GM19328 (cell line): Measurements from ENCODE around the gene FAM98A.

Experiments
- ATAC-seq: cut with Tn5 transposase; IDR thresholded peaks from one replicate; pipeline ENCODE4 v1.9.1; 2021; ENCODE audit warnings: mild to moderate bottlenecking, moderate library complexity; ENCODE audit not compliant: unreplicated experiment

Gene FAM98A

DNA sequence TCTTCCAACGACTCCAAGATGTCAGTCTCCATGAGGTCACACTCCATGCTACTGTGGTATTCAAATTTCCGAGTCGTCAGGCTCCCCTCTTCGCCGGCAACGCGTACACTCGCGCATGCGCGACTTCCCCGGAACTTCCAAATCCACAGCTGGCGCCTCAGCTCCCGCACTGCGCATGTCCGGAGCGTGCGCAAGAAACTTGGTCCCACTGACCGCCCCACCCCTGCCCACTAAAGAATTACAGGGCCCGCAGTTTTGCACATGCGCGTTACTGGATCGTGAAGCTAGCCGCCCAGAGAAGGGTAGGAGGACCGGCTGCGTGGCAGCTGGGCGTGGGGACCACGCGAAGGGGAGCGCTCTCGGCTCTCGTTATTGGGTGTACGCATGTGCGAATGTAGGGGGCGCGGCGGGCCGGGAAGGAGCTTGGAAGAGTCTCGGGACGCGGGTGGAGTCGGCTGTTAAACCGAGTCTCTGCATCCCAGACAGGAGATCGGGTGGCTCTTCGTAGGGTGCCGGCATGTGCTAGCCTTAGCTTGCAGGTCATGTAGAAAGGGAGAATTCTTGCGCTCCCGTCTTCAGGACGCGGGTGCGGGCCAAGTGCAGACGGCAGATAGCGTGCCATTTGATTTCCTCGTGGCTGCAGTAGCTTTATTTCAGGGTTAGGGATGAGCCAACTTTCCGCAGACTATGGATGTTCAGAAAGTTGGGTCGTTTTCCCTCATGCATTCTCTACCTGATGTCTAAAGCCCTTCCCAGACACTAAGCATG, at the start of gene FAM98A:
Gene FAM98A (minus strand): TSS at position 125 of the 768 bp plus-strand sequence. CDS start 78 bp downstream, at position 47.
- peak; percentile 91 for ATAC-seq

DNA sequence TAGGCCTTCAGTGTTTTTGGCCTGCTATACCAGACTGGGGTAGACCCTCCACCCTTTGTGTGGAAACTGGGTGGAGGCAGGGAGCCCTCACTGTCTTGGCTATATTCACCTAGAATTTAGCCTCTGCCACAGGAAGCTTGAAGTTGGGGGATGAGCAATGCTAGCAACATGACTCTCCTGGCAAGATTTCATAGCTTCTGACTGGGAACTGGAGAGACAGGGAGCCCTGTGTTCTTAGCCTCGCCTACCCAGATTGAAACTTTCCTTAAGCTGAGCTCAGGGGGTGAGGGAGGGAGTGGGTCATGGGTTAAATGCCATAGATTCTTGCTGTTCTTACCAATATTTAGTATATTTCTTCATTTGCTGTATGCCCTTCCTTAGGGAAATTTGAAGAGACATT, 46.8 kb upstream of the FAM98A start:
- ATAC-seq = no peak

DNA sequence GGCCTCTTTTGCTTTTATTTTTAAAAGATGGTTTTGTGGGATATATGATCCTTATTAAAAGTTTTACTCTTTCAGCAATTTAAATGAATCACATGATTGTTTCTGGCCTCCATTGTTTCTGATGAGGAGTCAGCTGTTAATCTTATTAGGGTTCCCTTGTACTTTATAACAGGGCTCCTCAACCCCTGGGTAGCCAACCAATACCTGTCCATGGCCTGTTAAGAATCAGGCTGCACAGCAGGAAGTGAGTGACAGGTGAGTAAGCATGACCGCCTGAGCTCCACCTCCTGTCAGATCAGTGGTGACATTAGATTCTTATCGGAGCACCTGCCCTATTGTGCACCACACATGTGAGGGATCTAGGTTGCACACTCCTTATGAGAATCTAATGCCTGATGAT, 45.1 kb upstream of the FAM98A start:
- no peak for ATAC-seq

DNA sequence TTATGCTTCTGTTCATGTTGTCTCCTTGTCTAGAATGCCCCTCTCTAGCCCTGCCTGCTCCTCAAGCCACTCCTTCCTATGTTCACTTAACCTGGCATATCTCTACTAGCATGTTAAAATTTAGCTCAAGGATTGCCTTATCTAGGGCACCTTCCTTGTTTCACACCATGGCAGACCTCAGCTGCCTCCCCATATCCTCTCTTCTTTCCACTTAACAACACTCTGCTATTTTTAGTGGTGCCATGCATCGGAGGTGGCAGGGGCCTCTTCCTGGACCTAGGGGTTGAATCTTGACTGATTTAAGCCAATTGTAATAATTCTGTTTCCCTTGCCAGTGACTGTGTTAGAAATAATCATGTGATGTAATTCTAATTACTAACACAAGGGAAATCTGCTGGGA, 36.9 kb upstream of the FAM98A start:
- no peak for ATAC-seq

DNA sequence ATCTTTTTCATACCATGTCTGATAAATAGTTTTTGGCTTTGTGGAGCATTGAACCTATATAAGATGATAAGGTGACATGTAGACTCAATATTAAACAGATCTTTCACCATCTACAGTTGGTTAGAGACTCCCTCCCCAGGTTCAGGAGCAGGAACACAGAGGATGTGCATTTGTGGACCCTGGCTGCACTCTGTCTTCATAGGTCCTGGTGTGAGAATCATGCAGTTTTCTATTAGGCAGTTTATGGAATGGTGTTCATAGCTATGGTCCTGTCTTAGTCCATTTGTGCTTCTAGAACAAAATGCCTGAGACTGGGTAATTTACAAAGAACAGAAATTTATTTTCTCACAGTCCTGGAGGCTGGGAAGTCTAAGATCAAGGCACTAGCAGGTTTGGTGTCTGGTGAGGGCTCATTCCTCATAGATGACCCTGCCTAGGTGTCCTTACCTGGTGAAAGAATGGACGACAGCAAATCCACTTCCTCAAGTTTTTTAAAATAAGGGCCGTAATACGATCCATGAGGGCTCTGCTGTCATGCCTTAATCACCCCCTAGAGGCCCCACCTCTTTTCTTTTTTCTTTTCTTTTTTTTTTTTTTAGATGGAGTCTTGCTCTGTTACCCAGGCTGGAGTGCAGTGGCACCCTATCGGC, 35.3 kb upstream of the FAM98A start:
- ATAC-seq = no peak

DNA sequence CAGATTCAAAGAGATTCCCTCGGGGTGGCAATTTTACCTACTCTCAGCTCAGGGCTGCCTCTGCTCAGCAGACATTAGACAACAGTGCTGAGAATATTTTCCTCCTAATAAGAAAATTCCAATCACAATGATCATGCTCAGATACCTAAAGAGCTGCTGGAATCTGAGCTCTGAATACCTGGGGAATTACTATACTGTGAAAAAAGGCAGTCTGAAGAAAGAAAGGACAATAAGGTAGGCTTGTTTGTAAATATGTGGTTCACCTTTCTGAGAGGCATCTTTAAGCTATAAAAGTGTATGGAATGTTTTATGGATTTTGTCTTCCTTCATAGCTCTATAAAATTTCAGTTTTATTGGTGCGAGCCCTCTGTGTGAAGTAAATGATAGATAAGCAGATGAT, 34.2 kb upstream of the FAM98A start:
- ATAC-seq = no peak

DNA sequence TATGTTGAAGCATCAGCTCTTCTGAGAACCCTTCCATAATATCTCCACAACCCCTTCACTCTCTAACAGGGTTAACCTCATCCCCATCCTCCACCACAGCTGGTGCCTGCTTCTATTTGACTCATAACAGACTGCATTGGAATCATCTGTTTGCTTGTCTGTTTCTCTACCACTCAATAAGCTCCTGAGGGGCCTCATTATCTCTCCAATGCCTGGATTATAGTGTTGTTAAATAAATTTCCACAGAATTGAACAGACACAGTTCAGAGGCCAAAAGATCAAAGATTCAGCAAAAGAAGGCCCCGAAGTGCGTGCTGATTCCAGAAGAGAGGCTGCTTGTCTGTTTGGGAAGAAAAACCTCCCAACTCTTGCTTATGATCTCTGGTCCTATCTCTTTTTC, 33.7 kb upstream of the FAM98A start:
- no peak for ATAC-seq

DNA sequence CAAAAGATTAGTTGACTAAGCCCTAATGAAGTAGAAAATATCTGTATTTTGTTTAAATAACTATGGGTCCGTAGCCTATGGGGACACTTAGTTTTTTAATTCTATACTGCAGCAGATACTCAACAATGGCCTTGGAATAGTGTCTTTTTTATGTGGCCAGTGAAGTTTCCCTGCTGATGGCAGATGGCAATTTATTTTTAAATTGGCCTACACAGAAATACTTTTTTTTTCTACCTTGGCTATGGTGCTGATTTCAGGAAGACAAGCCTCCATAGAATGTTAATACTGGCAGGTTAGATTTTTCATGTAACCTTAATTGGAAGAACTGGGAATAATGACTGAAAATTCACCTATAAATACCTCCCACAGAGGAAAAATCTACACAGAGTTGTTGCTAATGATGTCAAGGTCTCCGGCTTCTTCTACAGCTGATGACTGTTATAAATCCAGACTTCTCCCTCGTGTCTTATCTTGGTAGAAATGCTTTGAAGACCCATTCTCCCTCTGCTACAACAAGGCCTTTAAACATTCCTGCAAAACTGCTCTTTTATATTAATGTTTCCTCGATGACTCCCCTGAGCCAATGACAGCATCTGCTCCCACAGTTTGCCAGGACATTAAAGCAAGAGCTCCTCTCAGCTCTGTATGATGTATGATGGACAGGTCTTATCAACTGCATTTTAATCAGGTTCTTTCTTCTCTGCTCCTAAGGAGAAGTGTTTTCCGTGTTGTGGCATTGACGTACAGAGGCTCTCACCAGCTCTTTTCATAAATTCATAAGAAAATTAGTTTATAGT, 29.1 kb upstream of the FAM98A start:
- no peak for ATAC-seq

DNA sequence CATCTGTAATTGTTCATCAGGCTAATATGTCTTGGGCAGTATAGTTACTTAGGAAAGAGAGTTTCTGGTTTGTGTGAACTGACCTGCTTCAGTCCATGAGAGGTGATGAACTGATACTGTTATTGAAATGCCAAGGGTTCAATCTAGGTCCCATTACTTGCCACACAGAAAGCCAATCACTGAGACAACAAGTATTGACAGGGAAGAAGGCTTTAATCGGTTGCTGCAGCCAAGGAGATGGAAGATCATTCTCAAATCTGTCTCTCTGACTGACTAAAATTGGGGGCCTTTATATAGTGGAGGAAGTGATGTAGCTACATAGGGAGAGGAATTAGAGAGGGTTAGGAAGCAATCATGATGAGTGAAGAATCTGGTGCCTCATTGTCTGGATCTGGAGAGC, 19.9 kb upstream of the FAM98A start:
- no peak for ATAC-seq

DNA sequence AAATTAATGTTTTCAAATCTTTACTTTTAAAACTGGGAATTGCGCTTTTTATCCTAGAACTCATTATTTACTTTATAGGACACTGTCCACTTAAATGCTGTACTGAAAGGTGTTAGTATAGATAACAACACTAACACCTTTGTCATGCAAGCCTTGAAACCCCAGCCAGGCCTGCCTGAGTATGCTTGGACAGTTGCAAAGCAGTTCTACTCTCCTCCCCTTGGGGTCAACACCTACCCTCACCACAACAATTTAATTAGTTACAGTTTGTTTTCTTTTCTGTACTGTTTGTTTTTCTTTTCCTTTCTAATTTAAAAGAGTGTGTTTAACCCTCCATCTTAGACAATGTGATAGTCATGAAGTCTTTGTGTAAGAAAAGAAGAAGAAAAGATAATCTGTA, 18.9 kb upstream of the FAM98A start:
- no peak for ATAC-seq

DNA sequence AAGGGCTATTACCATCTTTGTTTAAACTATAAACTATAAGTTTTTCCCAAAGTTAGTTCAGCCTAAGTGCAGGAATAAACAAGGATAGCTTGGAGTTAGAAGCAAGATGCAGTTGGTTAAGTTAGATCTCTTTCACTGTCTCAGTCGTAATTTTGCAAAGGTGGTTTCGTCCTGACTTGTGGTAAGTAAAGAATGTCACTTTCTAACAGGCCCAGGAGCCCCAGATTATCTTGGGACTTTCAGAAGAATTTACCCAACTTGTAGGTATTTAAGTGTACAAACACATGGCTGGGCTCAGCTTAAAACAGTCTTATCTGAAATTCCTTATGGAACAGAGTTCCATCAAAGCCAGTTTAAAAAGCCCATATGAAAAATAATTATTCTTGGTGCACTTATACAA, 18.3 kb upstream of the FAM98A start:
- ATAC-seq = no peak

DNA sequence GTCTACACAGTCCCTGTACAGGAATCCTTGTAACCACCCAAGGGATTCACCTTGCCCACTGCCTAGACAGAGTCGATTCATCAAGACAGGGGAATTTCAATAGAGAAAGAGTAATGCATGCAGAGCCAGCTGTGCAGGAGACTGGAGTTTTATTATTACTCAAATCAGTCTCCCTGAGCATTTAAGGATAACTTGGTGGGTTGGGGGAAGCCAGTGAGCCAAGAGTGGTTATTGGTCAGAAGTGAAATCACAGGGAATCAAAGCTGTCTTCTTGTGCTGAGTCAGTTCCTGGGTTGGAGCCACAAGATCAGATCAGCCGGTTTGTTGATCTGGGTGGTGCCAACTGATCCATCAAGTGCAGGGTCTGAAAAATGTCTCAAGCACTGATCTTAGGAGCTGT, 17.8 kb upstream of the FAM98A start:
- ATAC-seq = no peak

DNA sequence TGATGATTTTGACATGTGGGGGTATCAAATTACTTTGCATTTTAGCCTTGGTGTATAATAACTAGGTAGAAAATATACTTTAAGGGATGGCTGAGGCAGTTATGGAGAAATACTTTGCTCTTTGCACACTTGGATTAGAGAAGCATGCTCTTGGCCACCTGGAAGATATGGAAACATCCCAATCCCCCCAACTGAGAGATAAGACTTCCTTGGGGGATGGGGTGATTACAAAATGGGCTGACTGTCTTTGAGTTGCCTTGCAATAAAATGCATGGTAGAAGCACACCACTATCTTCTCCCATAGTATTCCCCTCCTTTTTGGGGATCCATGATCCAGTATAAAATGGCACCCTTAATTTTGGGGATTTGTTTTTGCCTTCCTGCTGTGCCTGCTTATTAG, 15.1 kb upstream of the FAM98A start:
- ATAC-seq = no peak

DNA sequence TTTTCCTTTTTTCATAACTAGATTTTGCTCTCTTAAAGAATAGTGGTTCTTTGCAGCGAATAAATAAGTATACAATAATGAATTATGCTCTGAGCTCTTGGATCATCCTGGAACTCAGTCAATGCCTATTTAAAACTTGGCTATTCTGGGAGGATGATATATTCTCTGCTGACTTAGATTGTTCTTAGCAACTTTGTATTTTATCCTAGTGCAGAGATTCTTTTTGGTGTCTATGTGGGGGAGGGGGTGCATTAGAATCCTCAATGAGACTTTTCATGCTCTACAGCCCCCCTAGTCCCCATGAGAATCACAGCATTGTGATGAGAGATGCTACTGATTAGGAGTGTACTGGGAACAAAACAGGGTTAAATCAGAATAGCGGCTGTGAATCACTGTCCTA, 8.8 kb upstream of the FAM98A start:
- no peak for ATAC-seq

DNA sequence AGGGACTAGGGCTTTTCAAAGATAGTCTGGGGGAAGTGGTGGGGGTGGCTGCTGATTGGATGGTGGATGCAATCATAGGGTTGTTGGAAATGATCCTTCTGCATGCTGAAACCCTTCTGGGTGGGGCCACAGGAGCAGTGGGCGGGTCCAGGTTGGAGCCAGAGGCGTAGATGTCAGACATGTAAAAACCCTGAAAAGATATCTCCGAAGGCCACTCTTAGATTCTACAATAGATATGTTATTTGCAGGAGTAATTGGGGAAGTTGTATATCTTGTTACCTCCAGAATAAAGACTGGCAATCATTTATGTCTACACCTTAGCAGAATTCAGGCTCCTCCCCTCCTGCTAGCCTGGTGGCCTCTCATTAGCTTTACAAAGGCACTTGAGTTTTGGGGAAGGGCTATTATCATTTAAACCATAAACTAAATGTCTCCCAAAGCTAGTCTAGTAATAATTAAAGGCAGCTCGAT, 8.2 kb upstream of the FAM98A start:
- no peak for ATAC-seq

DNA sequence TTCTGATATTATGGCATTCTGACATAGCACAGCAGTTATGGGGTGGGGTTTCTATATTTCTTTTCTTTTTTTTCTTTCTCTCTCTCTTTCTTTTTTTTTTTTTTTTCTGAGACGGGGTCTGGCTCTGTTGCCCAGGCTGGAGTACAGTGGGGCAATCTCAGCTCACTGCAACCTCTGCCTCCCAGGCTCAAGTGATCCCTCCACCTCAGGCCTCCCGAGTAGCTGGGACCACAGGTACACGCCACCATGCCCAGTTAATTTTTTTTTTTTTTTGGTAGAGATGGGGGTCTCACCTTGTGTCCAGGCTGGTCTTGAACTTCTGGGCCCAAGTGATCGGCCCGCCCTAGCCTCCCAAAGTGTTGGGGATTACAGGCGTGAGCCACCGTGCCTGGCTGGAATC, 7.5 kb upstream of the FAM98A start:
- no peak for ATAC-seq

DNA sequence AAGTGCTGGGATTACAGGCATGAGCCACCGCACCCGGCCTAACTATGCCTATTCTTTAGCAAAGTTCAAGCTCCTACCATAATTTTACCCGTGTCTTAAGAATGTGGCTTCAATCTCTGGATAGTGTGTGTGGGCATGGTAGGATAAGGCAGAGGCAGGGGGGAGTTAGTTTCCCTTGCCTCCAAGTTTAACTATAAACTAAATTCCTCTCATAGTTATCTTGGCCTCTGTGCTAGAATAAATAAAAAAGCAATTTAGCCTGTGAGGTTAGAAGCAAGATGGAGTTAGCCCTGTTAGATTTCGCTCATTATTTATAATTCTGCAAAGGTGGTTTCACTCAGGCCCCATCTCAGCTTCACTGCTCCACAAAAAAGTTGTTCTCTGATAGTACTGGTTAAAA, 7.0 kb upstream of the FAM98A start:
- ATAC-seq = no peak

DNA sequence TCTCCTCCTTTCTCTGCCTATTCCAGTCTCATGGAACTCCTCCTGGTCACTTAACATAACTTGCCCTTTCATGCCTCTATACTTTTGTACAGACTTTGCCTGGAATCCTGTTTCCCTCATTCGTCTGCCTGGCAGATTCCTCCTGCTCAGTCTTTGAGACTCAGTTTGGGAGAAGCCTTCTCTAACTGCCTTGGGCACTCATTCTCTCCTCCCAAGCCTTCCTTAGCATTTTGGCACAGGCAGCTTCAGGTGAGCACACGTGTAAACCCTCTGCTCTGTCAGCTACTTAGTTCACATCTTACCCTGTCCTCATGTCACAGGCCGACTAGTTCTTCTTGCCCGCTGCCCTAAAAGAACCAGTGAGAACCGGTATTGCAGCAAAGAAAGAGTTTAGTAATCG, 6.0 kb upstream of the FAM98A start:
- no peak for ATAC-seq

DNA sequence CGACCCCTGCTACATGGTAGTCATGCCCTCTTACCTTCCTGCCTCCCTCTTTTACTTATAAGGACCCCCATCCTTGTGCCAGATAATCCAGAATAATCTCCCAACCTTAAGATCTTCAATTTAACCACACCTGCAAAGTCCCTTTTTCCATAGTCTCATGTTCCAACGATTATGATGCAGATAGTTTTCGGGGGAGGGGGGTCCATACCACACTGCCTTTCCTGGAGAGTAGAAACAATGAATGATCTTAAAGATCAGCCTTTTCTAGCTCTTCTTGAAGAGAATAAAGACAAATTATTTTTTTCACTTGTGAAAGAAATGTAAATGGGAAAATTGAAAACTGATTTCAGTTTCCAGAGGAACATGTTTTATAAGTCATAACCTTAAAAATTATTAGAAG, 4.3 kb upstream of the FAM98A start:
- no peak for ATAC-seq

DNA sequence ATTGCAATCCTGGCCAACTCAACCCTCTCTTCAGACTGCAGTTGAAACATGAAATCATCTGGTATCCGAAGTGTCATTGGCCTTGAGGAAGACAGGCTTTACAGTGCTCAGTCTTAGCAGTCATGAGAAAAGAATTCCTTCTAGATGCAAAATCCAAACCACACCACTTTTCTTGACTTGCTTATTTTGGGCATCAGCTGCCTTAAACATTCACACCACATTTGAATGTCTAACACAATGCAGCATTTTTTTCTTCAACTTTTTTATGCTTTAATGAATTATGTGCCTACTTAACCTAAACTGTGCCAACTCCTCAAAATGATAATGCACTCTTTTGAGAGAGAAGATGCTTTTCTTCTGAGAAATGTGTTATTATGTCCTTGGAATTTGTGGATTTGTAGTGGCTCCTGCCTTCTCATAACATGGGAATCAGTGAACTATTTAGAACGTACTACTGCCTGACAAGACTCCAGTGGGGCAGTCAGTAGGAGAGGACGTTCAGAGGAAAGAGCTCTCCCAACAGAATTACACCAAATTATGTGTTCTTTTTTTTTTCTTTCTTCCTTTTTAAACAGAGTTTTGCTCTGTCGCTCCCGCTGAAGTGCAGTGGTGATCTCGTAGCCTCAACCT, 3.2 kb upstream of the FAM98A start:
- ATAC-seq = no peak

DNA sequence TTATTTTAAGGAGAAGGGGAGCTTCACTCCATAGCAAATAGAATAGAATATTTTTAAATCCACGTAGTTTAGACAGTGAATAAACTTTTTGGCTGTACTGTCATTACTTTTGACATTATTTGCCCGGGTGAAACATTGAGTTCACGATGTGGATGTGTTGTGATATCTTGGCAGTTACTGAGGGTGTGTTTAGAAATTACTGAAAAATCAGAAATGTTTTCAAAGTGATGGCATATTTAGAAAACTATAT, 769 bp upstream of the FAM98A start:
- ATAC-seq = no peak
